Fibroblast of mammary gland (primary cell): ENCODE data around the gene EPN1.
A peak's percentile ranks its signal among the peaks of the same experiment; 100 is the strongest.
"Not testable (repeated sequence)": the region's sequence is repeated elsewhere in the genome, so short reads cannot be mapped to it uniquely, and the experiment has no call there.

Experiments
- DNase-seq: peaks from one replicate; pipeline ENCODE4 v3.0.0-alpha.2; 2010; ENCODE audit warnings: low read depth
- H3K4me3 ChIP-seq: 2 replicates; pipeline ENCODE4 v1.5.1; 2011; ENCODE audit warnings: low read depth, mild to moderate bottlenecking, low read length, moderate library complexity; ENCODE audit not compliant: control insufficient read depth
- TF ChIP-seq, protein P1 (sequence below): conservative IDR thresholded peaks from 2 replicates; pipeline ENCODE4 v1.5.1; 2011; ENCODE audit warnings: low read depth, low read length, inconsistent platforms; ENCODE audit not compliant: control insufficient read depth, insufficient read depth

The EPN1 gene

GRCh38 chr19:55704494-55705245, 29.6 kb downstream of the EPN1 start:
- no peak overlapping the region for H3K4me3 ChIP-seq
- peak; percentile 1 for DNase-seq
- TF ChIP-seq, protein P1, sequence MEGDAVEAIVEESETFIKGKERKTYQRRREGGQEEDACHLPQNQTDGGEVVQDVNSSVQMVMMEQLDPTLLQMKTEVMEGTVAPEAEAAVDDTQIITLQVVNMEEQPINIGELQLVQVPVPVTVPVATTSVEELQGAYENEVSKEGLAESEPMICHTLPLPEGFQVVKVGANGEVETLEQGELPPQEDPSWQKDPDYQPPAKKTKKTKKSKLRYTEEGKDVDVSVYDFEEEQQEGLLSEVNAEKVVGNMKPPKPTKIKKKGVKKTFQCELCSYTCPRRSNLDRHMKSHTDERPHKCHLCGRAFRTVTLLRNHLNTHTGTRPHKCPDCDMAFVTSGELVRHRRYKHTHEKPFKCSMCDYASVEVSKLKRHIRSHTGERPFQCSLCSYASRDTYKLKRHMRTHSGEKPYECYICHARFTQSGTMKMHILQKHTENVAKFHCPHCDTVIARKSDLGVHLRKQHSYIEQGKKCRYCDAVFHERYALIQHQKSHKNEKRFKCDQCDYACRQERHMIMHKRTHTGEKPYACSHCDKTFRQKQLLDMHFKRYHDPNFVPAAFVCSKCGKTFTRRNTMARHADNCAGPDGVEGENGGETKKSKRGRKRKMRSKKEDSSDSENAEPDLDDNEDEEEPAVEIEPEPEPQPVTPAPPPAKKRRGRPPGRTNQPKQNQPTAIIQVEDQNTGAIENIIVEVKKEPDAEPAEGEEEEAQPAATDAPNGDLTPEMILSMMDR: no peak

GRCh38 chr19:55705972-55706371, 30.9 kb downstream of the EPN1 start:
- TF ChIP-seq, protein P1: no peak
- DNase-seq: no peak
- no peak overlapping the region for H3K4me3 ChIP-seq

GRCh38 chr19:55711719-55712118, 36.7 kb downstream of the EPN1 start:
- H3K4me3 ChIP-seq: no peak overlapping the region
- TF ChIP-seq, protein P1: no peak
- DNase-seq: no peak

DNA sequence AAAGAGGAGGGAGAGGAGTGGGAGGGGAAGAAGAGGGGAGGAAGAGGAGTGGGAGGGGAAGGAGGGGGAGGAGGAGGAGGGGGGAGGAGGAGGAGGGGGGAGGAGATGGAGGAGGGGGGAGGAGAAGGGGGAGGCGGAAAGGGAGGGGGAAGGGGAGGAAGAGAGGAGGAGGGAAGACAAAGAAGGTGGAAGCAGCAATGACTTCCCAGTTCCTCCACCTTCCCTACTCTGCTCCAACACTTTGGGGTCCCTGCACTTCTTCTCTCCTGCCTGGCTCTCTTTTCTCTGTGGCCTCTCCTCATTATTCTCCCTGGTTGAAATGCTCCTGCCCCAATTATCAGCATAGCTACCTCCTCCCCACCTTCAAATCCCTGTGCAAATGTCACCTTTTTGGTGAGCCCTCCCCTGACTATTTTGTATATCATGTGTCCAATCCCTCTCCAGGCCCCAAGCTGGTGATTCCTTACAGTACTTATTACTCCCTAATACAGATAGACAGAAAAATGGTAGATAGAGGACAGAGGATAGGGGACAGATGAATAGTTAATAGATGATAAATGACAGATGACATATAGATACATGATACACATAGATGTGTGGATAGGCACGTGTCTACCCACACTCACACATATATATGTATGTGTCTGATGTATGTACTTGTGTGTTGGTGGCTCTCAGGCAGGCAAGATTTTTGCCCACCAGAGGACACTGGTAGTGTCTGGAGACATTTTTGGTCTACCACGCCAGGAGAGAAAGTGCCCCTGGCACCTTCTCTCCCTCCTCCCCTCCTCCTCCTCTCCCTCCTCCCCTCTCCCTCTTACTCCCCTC, 38.0 kb downstream of the EPN1 start:
- H3K4me3 ChIP-seq: no peak overlapping the region
- no peak for DNase-seq
- TF ChIP-seq, protein P1: no peak

- no peak overlapping the region for H3K4me3 ChIP-seq
- no peak for DNase-seq
- TF ChIP-seq, protein P1: no peak
Observed at GRCh38 chr19:55716531-55716930, 41.5 kb downstream of the EPN1 start.

DNA sequence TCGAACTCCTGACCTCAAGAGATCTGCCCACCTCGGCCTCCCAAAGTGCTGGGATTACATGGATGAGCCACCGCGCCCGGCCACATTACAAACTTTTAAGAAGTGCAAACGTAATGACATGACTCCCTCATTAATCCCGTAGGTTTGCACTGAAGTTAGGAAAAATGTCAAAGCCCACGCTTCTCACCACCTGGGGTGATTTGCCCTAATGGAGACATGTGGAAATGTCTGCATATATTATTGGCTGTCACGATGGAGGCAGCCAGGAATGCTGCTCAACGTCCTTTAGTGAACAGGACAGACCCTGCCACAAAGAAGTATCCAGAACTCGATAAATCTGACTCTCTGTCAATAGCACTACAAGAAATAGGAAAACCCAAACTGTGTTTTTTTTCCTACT, 42.2 kb downstream of the EPN1 start:
- DNase-seq: no peak
- TF ChIP-seq, protein P1: no peak
- no peak overlapping the region for H3K4me3 ChIP-seq

GRCh38 chr19:55717879-55718711, 43.1 kb downstream of the EPN1 start:
- H3K4me3 ChIP-seq, DNase-seq: not testable (repeated sequence)
